ENCODE measurements around the gene IGDCC3.
"Not testable (repeated sequence)": the region's sequence is repeated elsewhere in the genome, so short reads cannot be mapped to it uniquely, and the experiment has no call there.

Gene IGDCC3

GRCh38 chr15:65349338-65349737, 28.5 kb downstream of the IGDCC3 start:
- no peaks in the 10 kb centered on the region for H3K36me3 ChIP-seq (ENCODE audit: insufficient read depth, low read length)
- H3K4me1 ChIP-seq (ENCODE audit: insufficient read depth, low read length), result no peaks in the 10 kb centered on the region
- no peak overlapping the region for H3K9ac ChIP-seq (ENCODE audit: low read length)
- H3K27me3 ChIP-seq (ENCODE audit: control insufficient read depth in 1 of 2, insufficient read depth in 2 of 2, low read length in 2 of 2), result no peaks in the 10 kb centered on the region
- no peak overlapping the region for H3K4me3 ChIP-seq (ENCODE audit: low read depth in 1 of 2, low read length in 2 of 2)
- no peaks in the 10 kb centered on the region for H3K9me3 ChIP-seq (ENCODE audit: low read length)
- no peak overlapping the region for H3K27ac ChIP-seq (ENCODE audit: low read depth, low read length)

DNA sequence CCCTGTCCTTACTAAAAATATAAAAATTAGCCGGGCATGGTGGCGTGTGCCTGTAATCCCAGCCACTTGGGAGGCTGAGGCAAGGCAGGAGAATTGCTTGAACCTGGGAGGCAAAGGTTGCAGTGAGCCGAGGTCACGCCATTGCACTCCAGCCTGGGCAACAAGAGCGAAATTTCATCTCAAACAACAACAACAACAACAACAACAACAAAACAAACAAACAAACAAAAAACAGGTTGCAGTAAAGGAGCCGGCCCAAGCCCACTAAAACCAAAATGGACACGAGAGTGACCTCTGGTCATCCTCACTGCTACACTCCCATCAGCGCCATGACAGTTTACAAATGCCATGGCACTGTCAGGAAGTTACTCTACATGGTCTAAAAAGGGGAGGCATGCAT, 30.0 kb downstream of the IGDCC3 start:
- not testable (repeated sequence) for H3K4me3 ChIP-seq (ENCODE audit: low read depth in 1 of 2, low read length in 2 of 2); H3K4me1 ChIP-seq (ENCODE audit: insufficient read depth, low read length); H3K27me3 ChIP-seq (ENCODE audit: control insufficient read depth in 1 of 2, insufficient read depth in 2 of 2, low read length in 2 of 2); H3K27ac ChIP-seq (ENCODE audit: low read depth, low read length); H3K9me3 ChIP-seq (ENCODE audit: low read length); H3K36me3 ChIP-seq (ENCODE audit: insufficient read depth, low read length); H3K9ac ChIP-seq (ENCODE audit: low read length)

DNA sequence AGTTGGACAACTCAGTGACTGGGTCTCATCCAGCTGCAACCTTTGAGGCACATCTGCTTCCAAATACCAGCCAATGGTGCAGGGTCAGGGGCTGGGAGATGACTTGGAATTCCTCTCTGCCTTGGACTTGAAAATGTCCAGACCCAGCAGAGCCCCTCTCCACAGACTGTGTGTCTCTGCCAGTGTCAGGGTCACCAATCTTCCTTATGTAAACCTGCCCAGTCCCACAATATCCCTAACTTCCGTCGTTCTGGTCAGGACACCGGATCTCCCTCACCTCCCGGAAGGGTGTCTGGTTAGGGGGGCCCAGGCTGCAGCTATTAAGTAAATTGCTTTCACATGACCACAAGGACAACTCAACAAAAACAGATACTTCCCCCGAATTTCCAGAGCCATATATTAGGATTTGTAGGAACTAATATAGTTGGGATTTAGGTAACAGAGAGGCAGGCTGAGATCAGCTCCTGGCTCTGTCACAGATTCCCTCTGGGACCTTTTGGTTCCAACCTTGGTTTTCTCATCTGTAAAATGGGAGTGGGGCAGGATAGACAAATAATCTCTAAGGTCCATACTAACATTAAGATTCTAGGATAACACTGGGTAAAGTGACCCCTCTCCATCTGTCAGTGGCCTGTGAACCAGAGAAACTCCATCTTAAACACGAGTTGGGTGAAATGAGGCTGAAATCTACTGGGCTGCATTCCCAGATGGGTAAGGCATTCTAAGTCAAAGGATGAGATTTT, 30.8 kb downstream of the IGDCC3 start:
- H3K27me3 ChIP-seq (ENCODE audit: control insufficient read depth in 1 of 2, insufficient read depth in 2 of 2, low read length in 2 of 2), result no peaks in the 10 kb centered on the region
- H3K9ac ChIP-seq (ENCODE audit: low read length), result no peak overlapping the region
- H3K9me3 ChIP-seq (ENCODE audit: low read length), result no peaks in the 10 kb centered on the region
- H3K4me1 ChIP-seq (ENCODE audit: insufficient read depth, low read length), result no peaks in the 10 kb centered on the region
- H3K36me3 ChIP-seq (ENCODE audit: insufficient read depth, low read length), result no peaks in the 10 kb centered on the region
- no peak overlapping the region for H3K27ac ChIP-seq (ENCODE audit: low read depth, low read length)
- H3K4me3 ChIP-seq (ENCODE audit: low read depth in 1 of 2, low read length in 2 of 2), result no peak overlapping the region

DNA sequence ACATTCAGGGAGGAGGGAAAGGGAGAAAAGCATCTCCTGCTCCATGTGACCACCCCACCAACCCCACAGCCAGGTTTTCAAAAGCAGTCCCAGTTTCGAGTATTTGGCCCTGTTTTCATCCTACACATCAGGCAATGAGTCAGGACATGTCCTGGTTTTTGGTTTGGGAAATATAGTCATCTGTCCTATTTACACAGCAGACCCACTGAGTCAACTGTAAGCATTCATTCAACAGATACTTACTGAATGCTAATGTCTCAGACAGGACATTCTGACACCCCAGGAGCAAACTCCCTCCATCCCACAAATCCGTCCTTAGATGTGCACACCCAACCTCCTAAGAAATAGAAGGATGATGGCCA, 32.9 kb downstream of the IGDCC3 start:
- Histone ChIP-seq H3K36me3 (ENCODE audit: insufficient read depth, low read length) (no peaks in the 10 kb centered on the region), H3K4me1 (ENCODE audit: insufficient read depth, low read length) (no peaks in the 10 kb centered on the region), H3K27me3 (ENCODE audit: control insufficient read depth in 1 of 2, insufficient read depth in 2 of 2, low read length in 2 of 2) (no peaks in the 10 kb centered on the region), H3K4me3 (ENCODE audit: low read depth in 1 of 2, low read length in 2 of 2) (no peak overlapping the region), H3K9ac (ENCODE audit: low read length) (no peak overlapping the region), H3K9me3 (ENCODE audit: low read length) (no peaks in the 10 kb centered on the region), H3K27ac (ENCODE audit: low read depth, low read length) (no peak overlapping the region)

DNA sequence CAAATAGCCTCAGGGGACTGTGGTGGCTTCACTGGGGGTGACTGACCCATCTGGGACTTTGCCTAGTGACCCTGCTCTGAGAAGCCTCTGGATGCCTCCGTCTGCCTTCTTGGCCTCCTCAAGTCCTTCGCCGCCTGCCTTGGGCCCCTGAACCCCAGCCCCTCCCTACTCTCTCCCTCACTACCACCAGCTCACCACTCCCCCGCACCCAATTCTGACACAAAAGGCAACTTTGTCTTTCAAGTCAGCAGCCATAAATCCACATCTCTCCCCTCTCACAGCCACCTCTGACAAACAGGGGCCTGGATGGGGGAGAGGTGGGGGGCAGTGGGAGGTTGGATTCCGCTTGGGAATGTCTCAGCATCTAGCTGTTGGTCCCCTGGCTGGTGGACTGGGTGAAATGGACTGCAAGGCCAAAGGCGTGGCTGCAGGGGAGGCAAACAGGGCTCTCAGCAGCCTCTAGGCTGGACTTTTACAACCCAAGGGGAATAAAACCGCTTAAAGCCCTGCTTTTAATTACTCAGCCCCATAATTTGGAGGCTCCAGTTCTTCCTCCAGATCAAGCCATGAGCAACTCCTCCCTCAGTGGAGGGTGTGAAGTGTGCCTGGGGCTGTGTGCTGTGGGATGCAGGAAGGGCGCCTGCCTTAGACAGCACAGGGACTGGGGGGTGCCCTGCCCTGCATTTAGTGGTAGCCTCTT, 33.4 kb downstream of the IGDCC3 start:
- Histone ChIP-seq H3K36me3 (ENCODE audit: insufficient read depth, low read length) (no peaks in the 10 kb centered on the region), H3K27ac (ENCODE audit: low read depth, low read length) (no peak overlapping the region), H3K4me1 (ENCODE audit: insufficient read depth, low read length) (no peaks in the 10 kb centered on the region), H3K9me3 (ENCODE audit: low read length) (no peaks in the 10 kb centered on the region), H3K27me3 (ENCODE audit: control insufficient read depth in 1 of 2, insufficient read depth in 2 of 2, low read length in 2 of 2) (no peaks in the 10 kb centered on the region), H3K4me3 (ENCODE audit: low read depth in 1 of 2, low read length in 2 of 2) (no peak overlapping the region), H3K9ac (ENCODE audit: low read length) (no peak overlapping the region)

DNA sequence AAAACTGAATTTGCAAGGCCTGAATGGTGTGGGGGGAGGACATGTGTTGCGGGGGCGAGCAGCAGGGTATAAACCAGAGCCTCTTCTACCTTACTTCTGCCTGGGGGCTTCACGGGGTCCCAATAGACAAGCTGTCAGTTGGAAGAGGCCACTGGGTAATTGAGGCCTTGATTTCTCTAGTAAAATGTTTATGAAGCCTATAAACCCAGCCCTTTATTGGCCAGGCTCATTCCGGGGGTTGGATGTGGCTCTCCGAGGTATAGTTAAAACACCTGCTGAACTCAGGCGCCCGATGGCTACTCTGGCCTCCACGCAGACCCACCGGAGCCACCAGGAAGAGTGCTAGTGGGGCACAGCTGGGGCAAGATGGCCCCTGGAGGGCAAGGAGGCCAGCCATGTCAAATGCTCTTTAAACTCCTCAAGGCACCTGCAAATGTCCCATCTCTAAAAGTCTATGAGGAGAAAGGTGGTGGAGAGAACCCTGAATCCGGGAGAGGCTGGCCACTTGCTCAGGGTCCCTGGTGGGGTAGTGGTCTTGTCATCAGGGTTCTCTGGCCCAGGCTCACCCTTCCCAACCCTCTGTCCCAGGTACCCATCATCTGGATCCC, 34.3 kb downstream of the IGDCC3 start:
- H3K9me3 ChIP-seq (ENCODE audit: low read length), result no peaks in the 10 kb centered on the region
- no peaks in the 10 kb centered on the region for H3K4me1 ChIP-seq (ENCODE audit: insufficient read depth, low read length)
- H3K9ac ChIP-seq (ENCODE audit: low read length), result no peak overlapping the region
- H3K27me3 ChIP-seq (ENCODE audit: control insufficient read depth in 1 of 2, insufficient read depth in 2 of 2, low read length in 2 of 2), result no peaks in the 10 kb centered on the region
- no peak overlapping the region for H3K27ac ChIP-seq (ENCODE audit: low read depth, low read length)
- H3K36me3 ChIP-seq (ENCODE audit: insufficient read depth, low read length), result no peaks in the 10 kb centered on the region
- H3K4me3 ChIP-seq (ENCODE audit: low read depth in 1 of 2, low read length in 2 of 2), result no peak overlapping the region

DNA sequence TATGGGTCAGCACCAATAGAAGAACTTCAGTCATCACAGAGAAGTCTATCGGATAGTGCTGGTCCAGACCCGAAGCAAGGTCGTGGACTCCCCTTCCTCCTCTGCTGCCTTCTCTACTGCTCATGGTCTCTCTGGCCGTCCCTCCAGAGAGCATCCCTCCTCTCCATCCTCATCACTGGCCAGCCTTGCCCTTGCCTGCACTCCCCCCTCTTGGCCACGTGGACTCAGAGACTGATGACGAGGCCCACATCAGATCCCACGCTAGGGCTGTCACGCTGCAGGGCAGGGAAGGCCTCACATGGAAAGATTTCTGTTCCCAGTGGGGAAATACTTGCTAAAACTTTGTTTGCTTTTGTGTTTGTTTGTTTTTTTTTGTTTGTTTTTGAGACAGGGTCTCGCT, 35.3 kb downstream of the IGDCC3 start:
- H3K9ac ChIP-seq (ENCODE audit: low read length), result no peak overlapping the region
- H3K36me3 ChIP-seq (ENCODE audit: insufficient read depth, low read length), result no peaks in the 10 kb centered on the region
- no peaks in the 10 kb centered on the region for H3K4me1 ChIP-seq (ENCODE audit: insufficient read depth, low read length)
- H3K4me3 ChIP-seq (ENCODE audit: low read depth in 1 of 2, low read length in 2 of 2), result no peak overlapping the region
- H3K9me3 ChIP-seq (ENCODE audit: low read length), result no peaks in the 10 kb centered on the region
- H3K27ac ChIP-seq (ENCODE audit: low read depth, low read length), result no peak overlapping the region
- no peaks in the 10 kb centered on the region for H3K27me3 ChIP-seq (ENCODE audit: control insufficient read depth in 1 of 2, insufficient read depth in 2 of 2, low read length in 2 of 2)

GRCh38 chr15:65339920-65340319, 37.9 kb downstream of the IGDCC3 start:
- Histone ChIP-seq H3K4me1 (ENCODE audit: insufficient read depth, low read length) (no peaks in the 10 kb centered on the region), H3K9ac (ENCODE audit: low read length) (no peak overlapping the region), H3K27ac (ENCODE audit: low read depth, low read length) (no peak overlapping the region), H3K4me3 (ENCODE audit: low read depth in 1 of 2, low read length in 2 of 2) (no peak overlapping the region), H3K9me3 (ENCODE audit: low read length) (no peaks in the 10 kb centered on the region), H3K27me3 (ENCODE audit: control insufficient read depth in 1 of 2, insufficient read depth in 2 of 2, low read length in 2 of 2) (no peaks in the 10 kb centered on the region), H3K36me3 (ENCODE audit: insufficient read depth, low read length) (no peaks in the 10 kb centered on the region)

DNA sequence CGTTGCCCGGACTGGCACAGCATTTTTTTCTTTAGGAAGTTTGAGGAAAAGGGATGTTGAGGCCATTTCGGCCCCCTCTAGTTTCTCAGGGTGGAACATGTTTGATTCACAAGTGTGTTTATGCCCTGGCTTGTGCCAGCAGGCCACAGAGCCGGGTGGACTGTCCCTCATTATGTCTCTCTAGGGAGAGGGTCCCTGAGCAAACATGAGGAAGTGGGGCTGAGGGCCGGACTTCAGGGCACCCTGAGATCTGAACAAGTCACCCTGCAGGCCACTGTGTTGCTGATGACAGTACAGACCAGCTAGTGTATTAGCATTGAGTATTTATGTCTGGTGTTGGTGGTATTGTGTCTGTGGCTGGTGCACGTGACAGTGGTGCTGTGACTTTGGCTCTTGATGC, 38.4 kb downstream of the IGDCC3 start:
- Histone ChIP-seq H3K27me3 (ENCODE audit: control insufficient read depth in 1 of 2, insufficient read depth in 2 of 2, low read length in 2 of 2) (no peaks in the 10 kb centered on the region), H3K4me3 (ENCODE audit: low read depth in 1 of 2, low read length in 2 of 2) (no peak overlapping the region), H3K4me1 (ENCODE audit: insufficient read depth, low read length) (no peaks in the 10 kb centered on the region), H3K27ac (ENCODE audit: low read depth, low read length) (no peak overlapping the region), H3K9me3 (ENCODE audit: low read length) (no peaks in the 10 kb centered on the region), H3K9ac (ENCODE audit: low read length) (no peak overlapping the region), H3K36me3 (ENCODE audit: insufficient read depth, low read length) (no peaks in the 10 kb centered on the region)

- no peak overlapping the region for H3K4me3 ChIP-seq (ENCODE audit: low read depth in 1 of 2, low read length in 2 of 2)
- no peaks in the 10 kb centered on the region for H3K9me3 ChIP-seq (ENCODE audit: low read length)
- no peak overlapping the region for H3K27ac ChIP-seq (ENCODE audit: low read depth, low read length)
- no peaks in the 10 kb centered on the region for H3K4me1 ChIP-seq (ENCODE audit: insufficient read depth, low read length)
- no peak overlapping the region for H3K9ac ChIP-seq (ENCODE audit: low read length)
- no peaks in the 10 kb centered on the region for H3K36me3 ChIP-seq (ENCODE audit: insufficient read depth, low read length)
- H3K27me3 ChIP-seq (ENCODE audit: control insufficient read depth in 1 of 2, insufficient read depth in 2 of 2, low read length in 2 of 2), result no peaks in the 10 kb centered on the region
Observed at GRCh38 chr15:65338823-65339222, 39.0 kb downstream of the IGDCC3 start.

GRCh38 chr15:65338366-65338765, 39.4 kb downstream of the IGDCC3 start:
- H3K4me3 ChIP-seq (ENCODE audit: low read depth in 1 of 2, low read length in 2 of 2), result no peak overlapping the region
- no peak overlapping the region for H3K27ac ChIP-seq (ENCODE audit: low read depth, low read length)
- H3K9me3 ChIP-seq (ENCODE audit: low read length), result no peaks in the 10 kb centered on the region
- no peaks in the 10 kb centered on the region for H3K4me1 ChIP-seq (ENCODE audit: insufficient read depth, low read length)
- no peaks in the 10 kb centered on the region for H3K27me3 ChIP-seq (ENCODE audit: control insufficient read depth in 1 of 2, insufficient read depth in 2 of 2, low read length in 2 of 2)
- no peak overlapping the region for H3K9ac ChIP-seq (ENCODE audit: low read length)
- no peaks in the 10 kb centered on the region for H3K36me3 ChIP-seq (ENCODE audit: insufficient read depth, low read length)

All from muscle layer of colon (tissue), 2 donors.